Measurements from ENCODE around the gene SPNS3. TPM values are rescaled to one million over a fixed set of nuclear protein-coding genes. Genes with fewer than 3 reads are reported as not detected.

SPNS3 gene
- total RNA-seq, 4 donors from 2014 or later: not detected

DNA sequence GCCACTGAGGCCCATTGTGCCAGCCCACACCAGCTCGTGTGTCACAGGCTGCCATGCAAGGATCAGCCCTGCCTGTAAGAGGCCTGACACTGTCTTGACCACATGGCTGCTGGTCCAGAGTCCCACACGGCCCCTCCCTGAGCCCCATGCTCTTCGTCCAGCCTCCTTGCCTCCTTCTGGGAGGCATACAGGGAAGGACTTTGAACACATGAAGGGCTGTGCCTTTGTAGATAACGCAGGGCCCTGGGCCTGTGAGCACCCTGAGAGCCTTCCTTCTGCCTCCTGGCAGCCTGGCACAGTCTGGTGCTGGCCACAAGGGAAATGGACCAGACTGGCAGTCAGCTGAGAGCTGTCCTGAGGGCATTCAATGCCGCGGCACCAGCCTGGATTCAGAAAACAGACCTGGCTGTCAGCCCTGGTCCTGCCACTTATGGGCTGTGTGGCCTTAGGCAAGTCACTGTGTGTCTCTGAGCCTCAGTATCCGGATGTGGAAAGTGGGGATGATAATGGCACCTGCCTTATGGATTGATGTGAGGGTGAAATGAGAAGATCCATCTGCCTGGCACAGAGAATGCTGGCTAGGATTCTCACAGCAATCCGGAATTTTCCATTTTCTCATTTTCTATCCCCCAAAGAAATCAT is 45.7 kb downstream of the SPNS3 start:
- no peak overlapping the region for H3K27ac ChIP-seq
- ATAC-seq: no peak
- H3K9me3 ChIP-seq: no peaks in the 10 kb centered on the region
- no peak for TF ChIP-seq POLR2A (IDR thresholded peaks at IDR 0.05)
- TF ChIP-seq, protein P1, sequence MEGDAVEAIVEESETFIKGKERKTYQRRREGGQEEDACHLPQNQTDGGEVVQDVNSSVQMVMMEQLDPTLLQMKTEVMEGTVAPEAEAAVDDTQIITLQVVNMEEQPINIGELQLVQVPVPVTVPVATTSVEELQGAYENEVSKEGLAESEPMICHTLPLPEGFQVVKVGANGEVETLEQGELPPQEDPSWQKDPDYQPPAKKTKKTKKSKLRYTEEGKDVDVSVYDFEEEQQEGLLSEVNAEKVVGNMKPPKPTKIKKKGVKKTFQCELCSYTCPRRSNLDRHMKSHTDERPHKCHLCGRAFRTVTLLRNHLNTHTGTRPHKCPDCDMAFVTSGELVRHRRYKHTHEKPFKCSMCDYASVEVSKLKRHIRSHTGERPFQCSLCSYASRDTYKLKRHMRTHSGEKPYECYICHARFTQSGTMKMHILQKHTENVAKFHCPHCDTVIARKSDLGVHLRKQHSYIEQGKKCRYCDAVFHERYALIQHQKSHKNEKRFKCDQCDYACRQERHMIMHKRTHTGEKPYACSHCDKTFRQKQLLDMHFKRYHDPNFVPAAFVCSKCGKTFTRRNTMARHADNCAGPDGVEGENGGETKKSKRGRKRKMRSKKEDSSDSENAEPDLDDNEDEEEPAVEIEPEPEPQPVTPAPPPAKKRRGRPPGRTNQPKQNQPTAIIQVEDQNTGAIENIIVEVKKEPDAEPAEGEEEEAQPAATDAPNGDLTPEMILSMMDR (IDR thresholded peaks at IDR 0.05): no peak
- no peaks in the 10 kb centered on the region for H3K4me1 ChIP-seq
- no peaks in the 10 kb centered on the region for H3K36me3 ChIP-seq
- peaks cover 5% of the 10 kb centered on the region for H3K27me3 ChIP-seq
- H3K4me3 ChIP-seq: no peak overlapping the region
- WGBS, 2 donors (ENCODE audit: low coverage in 1 of 2): 80 to 83% methylated on average over 2 to 3 of the region's 8 CpGs

DNA sequence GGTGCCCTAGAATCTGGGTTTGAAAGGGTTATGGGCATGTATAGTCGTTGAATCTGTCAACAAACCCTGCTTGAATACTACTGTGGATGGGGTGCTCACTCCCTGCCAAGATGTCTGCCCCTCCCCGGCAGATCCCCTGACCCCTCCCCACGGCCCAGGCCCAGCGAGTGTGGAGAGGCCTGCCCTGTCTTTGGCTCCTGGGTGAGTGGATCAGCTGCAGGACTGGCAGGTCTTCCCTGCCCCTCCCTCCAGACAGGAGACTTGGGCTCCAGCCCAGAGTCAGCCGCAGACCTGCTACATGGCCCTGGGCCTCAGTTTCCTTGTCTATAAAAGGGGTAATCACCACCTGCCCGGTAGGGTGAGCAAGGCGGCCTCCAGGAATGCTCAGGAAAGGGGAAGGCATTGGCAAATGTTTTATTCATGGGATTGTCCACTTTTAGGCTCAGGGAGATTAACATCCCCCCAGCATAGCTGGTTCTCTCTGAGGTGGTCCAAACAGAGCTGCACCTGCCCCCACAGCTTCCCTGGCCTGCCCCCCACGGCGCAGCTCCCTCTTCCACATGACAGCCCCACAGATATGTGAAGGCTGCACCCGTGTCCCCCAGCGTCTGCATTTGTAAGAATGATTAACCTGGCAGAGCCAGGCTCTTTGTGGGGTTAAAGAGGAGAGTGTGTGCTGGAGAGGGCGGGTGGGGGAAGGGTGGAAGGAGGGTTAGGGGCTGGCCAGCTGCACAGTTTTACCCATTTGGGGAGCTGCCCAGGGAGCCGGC is 46.4 kb downstream of the SPNS3 start:
- H3K4me1 ChIP-seq: no peaks in the 10 kb centered on the region
- 57 to 80% methylated on average over 2 to 4 of the region's 13 CpGs for WGBS, 2 donors (ENCODE audit: low coverage in 1 of 2)
- no peak overlapping the region for H3K4me3 ChIP-seq
- peaks cover 5% of the 10 kb centered on the region for H3K27me3 ChIP-seq
- TF ChIP-seq POLR2AphosphoS5 (IDR thresholded peaks at IDR 0.05) (no peak), EP300 (IDR thresholded peaks at IDR 0.05) (no peak), POLR2A (IDR thresholded peaks at IDR 0.05) (no peak)
- TF ChIP-seq, protein P1 (IDR thresholded peaks at IDR 0.05): no peak
- no peaks in the 10 kb centered on the region for H3K36me3 ChIP-seq
- ATAC-seq: no peak
- H3K9me3 ChIP-seq: no peaks in the 10 kb centered on the region
- H3K27ac ChIP-seq: no peak overlapping the region

DNA sequence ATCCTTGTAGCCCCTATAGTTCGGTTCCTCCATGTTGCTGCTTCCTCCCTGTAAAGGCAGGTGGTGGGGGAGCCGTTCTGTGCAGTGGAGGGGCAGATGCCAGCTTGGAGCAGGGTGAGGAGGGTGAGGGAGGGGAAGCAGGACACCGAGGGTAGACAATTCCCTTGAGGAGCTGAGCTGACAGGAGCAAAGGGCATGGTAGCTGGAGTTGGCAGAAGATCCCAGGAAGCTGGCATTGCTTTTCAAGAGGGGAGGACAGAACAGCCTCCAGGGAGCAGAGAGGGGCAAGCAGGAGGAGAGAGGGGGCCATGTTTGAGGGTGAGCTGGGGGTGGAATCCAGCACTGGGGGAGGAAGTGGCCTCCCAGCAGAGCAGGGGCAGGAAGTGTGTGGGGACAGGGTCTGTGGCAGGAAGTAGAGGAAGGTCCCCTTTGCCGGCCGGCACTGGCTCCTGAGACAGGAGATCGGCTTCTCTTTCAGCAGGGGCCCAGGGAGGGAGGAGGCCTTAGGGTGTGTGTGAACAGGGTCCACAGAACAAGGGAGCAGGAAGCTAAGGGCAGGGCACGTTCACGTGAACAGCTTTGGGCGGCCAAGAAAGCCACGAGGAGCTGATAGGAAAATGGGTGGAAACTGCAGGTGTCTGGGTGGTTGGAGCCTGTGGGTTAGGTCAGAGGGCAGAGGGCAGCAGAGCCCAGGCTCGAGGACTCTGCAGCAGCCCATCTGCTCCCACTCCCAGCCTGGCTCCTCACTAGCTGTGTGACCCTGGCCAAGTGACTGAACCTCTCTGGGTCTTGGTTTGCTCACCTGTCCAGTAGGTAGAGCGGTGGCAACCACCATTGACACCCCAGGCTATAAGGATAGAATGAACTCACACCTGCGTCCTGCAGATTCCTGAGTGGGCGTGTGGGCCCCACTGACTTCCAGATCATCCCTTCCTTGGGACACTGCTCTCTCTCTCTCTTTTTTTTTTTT is 47.5 kb downstream of the SPNS3 start:
- H3K36me3 ChIP-seq: no peaks in the 10 kb centered on the region
- TF ChIP-seq EP300 (IDR thresholded peaks at IDR 0.05) (no peak), POLR2A (IDR thresholded peaks at IDR 0.05) (no peak), POLR2AphosphoS5 (IDR thresholded peaks at IDR 0.05) (no peak)
- TF ChIP-seq, protein P1 (IDR thresholded peaks at IDR 0.05): no peak
- no peaks in the 10 kb centered on the region for H3K9me3 ChIP-seq
- no peak for ATAC-seq
- no peak overlapping the region for H3K27ac ChIP-seq
- WGBS, 2 donors (ENCODE audit: low coverage in 1 of 2): 42 to 53% methylated on average over 4 to 9 of the region's 14 CpGs
- no peak overlapping the region for H3K4me3 ChIP-seq
- peaks cover 1% of the 10 kb centered on the region for H3K27me3 ChIP-seq
- H3K4me1 ChIP-seq: no peaks in the 10 kb centered on the region

DNA sequence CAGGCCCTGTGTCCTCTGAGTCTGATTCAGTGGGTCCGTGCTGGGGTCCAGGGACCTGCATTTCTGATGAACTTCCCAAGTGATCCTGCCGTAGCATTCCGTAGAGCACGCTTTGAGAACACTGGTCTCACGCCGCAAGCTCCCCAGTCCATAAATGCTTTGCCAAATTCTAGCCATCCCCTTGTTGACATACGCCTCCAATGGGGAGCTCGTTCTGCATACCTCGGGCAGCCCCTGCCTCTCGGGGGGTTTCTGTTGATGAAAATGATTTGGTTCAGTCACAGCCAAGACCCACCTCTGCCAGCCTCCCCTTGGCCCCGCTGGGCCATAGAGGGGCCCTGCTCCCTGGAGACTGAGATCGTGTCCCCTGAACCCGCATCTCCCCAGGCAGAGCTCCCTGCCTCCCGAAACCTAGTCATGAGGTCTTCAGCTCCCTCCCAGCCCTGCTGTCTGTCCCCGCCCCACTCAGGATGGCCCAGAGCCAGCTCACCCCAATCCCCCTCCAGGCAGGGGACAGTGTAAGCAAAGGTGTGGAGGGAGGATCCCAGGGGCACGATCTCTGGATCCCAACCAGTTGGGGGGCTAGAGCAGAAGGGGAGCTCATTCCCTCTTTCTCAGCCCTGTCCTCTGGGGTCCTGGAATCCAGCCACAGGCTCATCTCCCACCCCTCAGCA is 48.7 kb downstream of the SPNS3 start:
- Histone ChIP-seq H3K27me3 (no peaks in the 10 kb centered on the region), H3K4me3 (no peak overlapping the region), H3K36me3 (no peaks in the 10 kb centered on the region), H3K27ac (no peak overlapping the region), H3K4me1 (no peaks in the 10 kb centered on the region), H3K9me3 (no peaks in the 10 kb centered on the region)
- no peak for ATAC-seq
- TF ChIP-seq EP300 (IDR thresholded peaks at IDR 0.05) (no peak), POLR2AphosphoS5 (IDR thresholded peaks at IDR 0.05) (no peak), POLR2A (IDR thresholded peaks at IDR 0.05) (no peak)
- 75 to 76% methylated on average over 4 to 8 of the region's 16 CpGs for WGBS, 2 donors (ENCODE audit: low coverage in 1 of 2)

Data from gastroesophageal sphincter (tissue), 4 donors.